ACC112 (cell line): ENCODE data around the gene TXNRD1.
"Not testable (repeated sequence)": the region's sequence is repeated elsewhere in the genome, so short reads cannot be mapped to it uniquely, and the experiment has no call there.

ENCODE experiments used
- H2AFZ ChIP-seq: fragments of 200-600 bp; sonication (generic); one replicate; pipeline ENCODE4 v1.6.0; 2017; ENCODE audit warnings: antibody characterized with exemption, low read length; ENCODE audit not compliant: unreplicated experiment
- H3K27ac ChIP-seq: fragments of 200-600 bp; sonication (generic); 2 replicates; pipeline ENCODE4 v1.5.1; 2014; ENCODE audit warnings: low read depth, mild to moderate bottlenecking, antibody characterized with exemption, low read length, moderate library complexity
- H3K27me3 ChIP-seq: fragments of 200-600 bp; sonication (generic); 2 replicates; pipeline ENCODE4 v1.6.1; 2014; ENCODE audit warnings: mild to moderate bottlenecking, antibody characterized with exemption, low read length, moderate library complexity, mixed read lengths; ENCODE audit not compliant: insufficient read depth
- H3K36me3 ChIP-seq: fragments of 200-600 bp; sonication (generic); 2 replicates; pipeline ENCODE4 v1.6.1; 2016; ENCODE audit warnings: mild to moderate bottlenecking, antibody characterized with exemption, low read length, moderate library complexity, mixed read lengths; ENCODE audit not compliant: insufficient read depth
- H3K4me1 ChIP-seq: fragments of 200-600 bp; sonication (generic); one replicate; pipeline ENCODE4 v1.6.1; 2016; ENCODE audit warnings: low read length, mixed read lengths; ENCODE audit not compliant: insufficient read depth, unreplicated experiment, control insufficient read depth
- H3K4me3 ChIP-seq: fragments of 200-600 bp; sonication (generic); 2 replicates; pipeline ENCODE4 v1.5.1; 2014; ENCODE audit warnings: mild to moderate bottlenecking, low read depth, low read length
- H3K79me2 ChIP-seq: fragments of 200-600 bp; sonication (generic); one replicate; pipeline ENCODE4 v1.6.0; 2016; ENCODE audit warnings: low read length; ENCODE audit not compliant: control insufficient read depth, unreplicated experiment, insufficient read depth

Gene TXNRD1

DNA sequence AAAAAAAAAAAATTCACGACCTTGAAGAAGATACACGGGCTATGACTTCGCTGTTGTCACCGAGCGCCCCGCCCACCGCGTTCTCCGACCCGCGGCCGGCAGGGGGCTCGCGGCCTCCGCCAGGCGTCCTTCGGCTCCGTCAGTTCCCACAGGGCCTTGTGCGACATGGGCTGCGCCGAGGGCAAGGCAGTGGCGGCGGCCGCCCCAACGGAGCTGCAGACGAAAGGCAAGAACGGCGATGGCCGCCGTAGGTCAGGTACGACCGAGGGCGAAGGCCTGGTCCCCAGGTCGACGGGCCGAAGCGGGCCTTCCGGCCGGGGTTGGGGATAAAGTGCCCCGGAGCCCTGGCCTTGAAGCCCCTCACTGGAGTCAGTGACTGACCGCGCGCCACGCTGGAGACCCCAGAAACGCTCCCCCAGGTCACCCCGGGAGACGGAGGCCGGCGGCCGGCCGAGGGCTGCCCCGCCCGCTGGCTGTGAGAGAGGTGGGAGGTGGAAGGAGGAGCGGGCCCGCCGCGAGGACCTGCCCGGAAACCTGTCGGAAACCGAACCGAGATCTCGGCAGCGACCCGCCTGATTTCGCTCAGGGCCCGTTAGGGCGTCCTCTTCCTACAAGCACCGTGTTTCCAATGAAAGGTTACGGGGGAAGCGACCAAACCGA is at the start of gene TXNRD1:
TSS of gene TXNRD1 (plus strand) at position 142 of the 660 bp plus-strand sequence. CDS start at position 166, 24 bp downstream.
- H3K27me3 ChIP-seq = no peaks in the 10 kb centered on the region
- H3K4me3 ChIP-seq = peak within 1 kb of the TSS; percentile 78
- H3K4me1 ChIP-seq = peaks cover 22% of the 10 kb centered on the region
- H3K36me3 ChIP-seq = no peaks in the 10 kb centered on the region
- peak within 1 kb of the TSS; percentile 25 for H3K27ac ChIP-seq
- H3K79me2 ChIP-seq = peaks cover 12% of the 10 kb centered on the region
- peak within 1 kb of the TSS; percentile 57 for H2AFZ ChIP-seq

DNA sequence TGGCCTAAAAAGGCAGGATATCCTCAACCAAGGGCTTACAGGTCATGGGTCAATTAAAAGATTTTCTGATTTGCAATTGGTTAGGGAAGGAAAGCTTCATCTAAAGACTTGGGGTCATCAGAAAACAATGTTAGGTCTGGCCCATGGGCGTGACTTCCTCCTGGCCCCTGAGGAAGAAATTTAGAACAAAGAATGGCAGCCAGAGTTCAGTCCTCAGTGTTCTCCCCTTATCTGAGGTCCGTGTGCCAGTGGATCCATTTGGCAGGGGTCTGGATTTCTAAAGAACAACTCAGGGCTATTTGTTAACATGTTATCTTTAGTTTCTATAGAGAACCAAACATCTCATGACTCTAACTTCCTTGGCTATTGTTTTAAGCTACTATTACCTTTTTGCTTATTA is 49.8 kb upstream of the TXNRD1 start:
- no peaks in the 10 kb centered on the region for H3K79me2 ChIP-seq
- H3K27ac ChIP-seq = no peak overlapping the region
- H3K36me3 ChIP-seq = no peaks in the 10 kb centered on the region
- H2AFZ ChIP-seq = no peak overlapping the region
- H3K4me1 ChIP-seq = no peaks in the 10 kb centered on the region
- H3K4me3 ChIP-seq = no peak overlapping the region
- H3K27me3 ChIP-seq = no peaks in the 10 kb centered on the region

DNA sequence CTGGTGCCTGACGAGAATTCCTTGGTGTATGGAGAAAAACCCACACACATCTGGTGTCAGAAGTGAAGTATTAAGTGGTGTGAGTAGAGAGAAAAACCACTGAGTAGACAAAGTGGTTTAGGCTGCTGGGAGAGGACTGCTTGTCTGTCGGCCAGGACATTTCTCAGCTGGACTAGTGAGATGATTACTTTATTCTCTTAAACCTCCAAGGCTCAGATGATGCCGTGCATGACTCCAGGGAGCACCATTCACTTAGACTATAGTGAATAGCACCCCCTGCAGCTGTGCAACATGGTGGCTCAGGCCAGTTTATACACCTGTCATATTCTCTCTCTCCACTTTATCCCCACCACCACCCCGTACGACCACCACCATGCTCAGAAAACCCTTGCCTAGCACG is 49.1 kb upstream of the TXNRD1 start:
- Histone ChIP-seq H3K36me3 (no peaks in the 10 kb centered on the region), H2AFZ (no peak overlapping the region), H3K4me1 (no peaks in the 10 kb centered on the region), H3K27me3 (no peaks in the 10 kb centered on the region), H3K4me3 (no peak overlapping the region), H3K27ac (no peak overlapping the region), H3K79me2 (no peaks in the 10 kb centered on the region)

DNA sequence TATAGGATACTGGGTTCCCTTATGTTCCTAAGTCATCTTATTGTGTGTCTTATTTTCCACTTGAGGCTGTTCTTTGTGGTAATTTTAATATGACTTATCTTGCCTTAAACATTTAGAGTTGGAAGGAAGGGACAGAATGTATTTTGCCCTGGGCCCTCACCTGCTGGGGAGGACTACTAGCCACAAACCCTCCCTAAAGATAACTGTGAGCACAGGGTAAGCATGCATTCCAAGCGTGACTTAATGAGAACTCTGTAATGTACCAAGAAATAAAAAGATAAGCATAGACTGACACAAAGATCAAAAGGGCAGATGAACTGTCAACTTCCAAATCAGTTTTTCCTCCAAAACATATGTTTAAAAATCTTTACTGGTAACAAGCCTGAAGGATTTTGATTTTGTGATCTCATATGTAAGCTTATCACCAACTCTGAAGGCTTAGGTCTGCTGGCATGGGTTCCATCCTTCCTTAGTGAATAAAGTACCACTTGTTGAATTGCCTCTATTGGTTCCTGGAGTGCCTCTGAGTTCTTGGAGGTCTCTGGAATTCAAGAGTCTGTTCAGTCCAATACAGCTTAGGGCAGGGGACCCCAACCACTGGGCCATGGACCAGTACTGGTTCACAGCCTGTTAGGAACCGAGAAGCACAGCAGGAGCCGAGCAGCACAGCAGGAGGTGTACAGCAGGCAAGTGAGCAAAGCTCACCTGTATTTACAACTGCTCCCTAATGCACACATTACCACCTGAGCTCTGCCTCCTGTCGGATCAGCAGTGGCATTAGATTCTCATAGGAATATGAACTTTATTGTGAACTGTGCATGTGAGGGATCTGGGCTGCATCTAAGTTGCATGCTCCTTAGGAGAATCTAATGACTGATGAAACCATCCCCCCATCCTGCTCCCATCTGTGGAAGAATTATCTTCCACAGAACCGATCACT is 47.8 kb upstream of the TXNRD1 start:
- Histone ChIP-seq H3K36me3 (no peaks in the 10 kb centered on the region), H3K27me3 (no peaks in the 10 kb centered on the region), H3K4me1 (no peaks in the 10 kb centered on the region), H3K79me2 (no peaks in the 10 kb centered on the region), H3K27ac (no peak overlapping the region), H2AFZ (no peak overlapping the region), H3K4me3 (no peak overlapping the region)

DNA sequence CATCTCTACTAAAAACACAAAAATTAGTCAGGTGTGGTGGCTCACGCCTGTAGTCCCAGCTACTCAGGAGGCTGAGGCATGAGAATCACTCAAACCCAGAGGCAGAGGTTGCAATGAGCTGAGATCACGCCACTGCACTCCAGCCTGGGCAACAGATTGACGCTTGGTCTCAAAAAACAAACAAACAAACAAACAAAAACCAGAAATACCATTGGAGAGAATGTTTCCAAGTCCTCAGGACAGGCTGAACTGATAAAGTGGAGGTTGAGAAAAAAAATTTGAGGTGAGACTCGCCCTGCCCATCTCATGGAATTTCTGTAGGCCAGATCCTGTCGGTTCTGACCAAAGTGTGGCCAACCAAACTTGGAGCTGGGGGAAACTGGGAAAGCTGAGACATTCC is 47.0 kb upstream of the TXNRD1 start:
- Histone ChIP-seq H3K36me3 (no peaks in the 10 kb centered on the region), H3K4me1 (no peaks in the 10 kb centered on the region), H3K4me3 (no peak overlapping the region), H3K27ac (no peak overlapping the region), H3K79me2 (no peaks in the 10 kb centered on the region), H3K27me3 (no peaks in the 10 kb centered on the region), H2AFZ (no peak overlapping the region)

DNA sequence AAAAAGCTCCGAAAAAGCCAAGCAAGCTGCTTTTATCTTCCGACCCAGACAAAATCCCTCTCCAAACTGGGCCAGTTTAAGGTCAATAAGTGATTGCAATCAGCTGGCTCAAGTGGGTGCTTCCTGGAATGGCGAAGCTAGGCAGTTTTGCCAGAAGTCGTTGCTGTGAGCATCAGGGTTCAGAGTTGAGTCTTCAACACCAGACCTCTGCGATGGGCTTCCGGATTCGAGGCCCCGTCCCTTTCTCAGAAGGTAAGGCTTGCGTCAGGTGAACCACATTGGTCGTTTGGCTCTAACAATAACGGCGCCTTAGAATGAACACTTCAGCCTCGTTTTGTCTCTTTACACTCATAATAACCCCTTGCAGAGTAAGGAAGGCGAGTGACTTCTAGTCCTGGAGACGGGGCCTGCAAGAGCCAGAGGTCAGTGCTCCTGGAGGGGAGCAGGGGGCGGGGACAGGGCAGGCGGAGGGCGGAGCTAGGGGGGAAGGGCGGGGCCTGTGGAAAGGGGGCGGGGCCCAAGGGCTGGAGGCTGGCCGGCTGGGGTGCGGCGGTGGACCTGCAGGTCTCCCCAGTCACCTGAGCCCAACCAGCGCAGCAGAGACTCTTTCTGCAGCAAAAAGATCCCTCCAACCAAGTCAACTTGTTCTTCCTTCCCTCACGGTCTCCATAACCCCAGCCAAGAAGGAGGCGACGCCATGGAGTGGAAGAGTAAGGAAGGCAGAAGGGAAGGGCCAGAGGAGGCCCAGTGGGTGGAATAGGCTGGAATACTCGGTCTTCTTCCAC is 43.6 kb upstream of the TXNRD1 start:
- no peak overlapping the region for H3K4me3 ChIP-seq
- no peaks in the 10 kb centered on the region for H3K36me3 ChIP-seq
- H3K27ac ChIP-seq = no peak overlapping the region
- H2AFZ ChIP-seq = no peak overlapping the region
- no peaks in the 10 kb centered on the region for H3K79me2 ChIP-seq
- H3K4me1 ChIP-seq = peaks cover 5% of the 10 kb centered on the region
- no peaks in the 10 kb centered on the region for H3K27me3 ChIP-seq

DNA sequence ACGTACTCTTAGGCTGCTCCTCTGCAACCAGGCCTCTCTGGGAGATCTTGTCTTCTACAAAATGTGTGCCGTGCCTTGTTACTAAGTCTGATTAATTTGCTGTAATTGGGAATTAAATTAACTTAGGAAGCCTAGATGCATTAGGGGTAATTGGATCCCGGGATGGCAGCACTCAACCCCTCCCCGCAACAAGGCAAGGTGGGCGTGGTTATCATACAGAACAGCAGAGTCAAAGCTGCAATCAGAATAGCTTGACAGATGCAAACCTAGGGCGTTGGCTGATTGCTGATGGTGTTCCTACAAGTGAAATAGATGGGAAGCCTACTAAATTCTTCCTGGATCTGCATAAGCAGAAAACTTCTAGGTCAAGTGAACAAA is 43.0 kb upstream of the TXNRD1 start:
- no peak overlapping the region for H3K27ac ChIP-seq
- no peaks in the 10 kb centered on the region for H3K36me3 ChIP-seq
- peaks cover 9% of the 10 kb centered on the region for H3K4me1 ChIP-seq
- no peak overlapping the region for H2AFZ ChIP-seq
- H3K4me3 ChIP-seq = no peak overlapping the region
- H3K79me2 ChIP-seq = no peaks in the 10 kb centered on the region
- H3K27me3 ChIP-seq = no peaks in the 10 kb centered on the region

DNA sequence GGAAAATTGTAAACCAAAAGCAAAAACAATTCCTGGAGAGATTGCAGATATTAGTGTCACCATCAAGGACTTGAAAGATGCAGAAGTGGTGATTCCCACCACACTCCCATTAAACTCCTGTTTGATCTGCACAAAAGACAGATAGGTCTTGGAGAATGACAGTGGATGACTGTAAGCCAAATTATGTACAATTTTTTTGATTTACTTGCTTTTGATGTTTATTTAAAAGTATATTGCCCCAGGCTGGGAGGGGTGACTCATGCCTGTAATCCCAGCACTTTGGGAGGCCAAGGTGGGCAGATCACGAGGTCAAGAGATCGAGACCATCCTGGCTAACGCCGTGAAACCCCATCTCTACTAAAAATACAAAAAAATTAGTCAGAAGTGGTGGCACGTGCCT is 41.8 kb upstream of the TXNRD1 start:
- H3K4me1 ChIP-seq = peaks cover 21% of the 10 kb centered on the region
- not testable (repeated sequence) for H3K36me3 ChIP-seq, H2AFZ ChIP-seq, H3K4me3 ChIP-seq, H3K27ac ChIP-seq, H3K79me2 ChIP-seq, H3K27me3 ChIP-seq

DNA sequence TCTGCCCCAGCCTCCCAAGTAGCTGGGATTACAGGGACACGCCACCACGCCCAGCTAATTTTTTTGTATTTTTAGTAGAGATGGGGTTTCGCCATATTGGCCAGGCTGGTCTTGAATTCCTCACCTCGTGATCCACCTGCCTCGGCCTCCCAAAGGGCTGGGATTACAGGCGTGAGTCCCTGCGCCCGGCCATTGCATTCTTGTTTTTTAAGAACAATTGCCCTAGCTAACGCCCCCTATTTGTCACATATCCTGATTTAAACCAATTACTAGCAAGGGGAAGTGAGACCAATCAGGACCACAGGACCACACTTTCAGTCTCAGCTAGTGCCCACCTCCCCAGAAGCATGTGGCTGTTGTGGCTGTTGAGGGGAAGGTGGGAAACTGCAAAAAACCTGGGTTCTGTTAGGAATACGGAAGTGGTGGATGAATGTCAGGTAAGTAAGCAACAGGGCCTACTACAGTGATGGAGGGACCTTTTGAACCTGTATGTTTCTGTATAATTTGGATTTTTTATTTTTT is 39.8 kb upstream of the TXNRD1 start:
- Histone ChIP-seq H2AFZ (no peak overlapping the region), H3K79me2 (no peaks in the 10 kb centered on the region), H3K4me3 (no peak overlapping the region), H3K36me3 (no peaks in the 10 kb centered on the region), H3K27me3 (no peaks in the 10 kb centered on the region), H3K27ac (no peak overlapping the region), H3K4me1 (peaks cover 23% of the 10 kb centered on the region)

DNA sequence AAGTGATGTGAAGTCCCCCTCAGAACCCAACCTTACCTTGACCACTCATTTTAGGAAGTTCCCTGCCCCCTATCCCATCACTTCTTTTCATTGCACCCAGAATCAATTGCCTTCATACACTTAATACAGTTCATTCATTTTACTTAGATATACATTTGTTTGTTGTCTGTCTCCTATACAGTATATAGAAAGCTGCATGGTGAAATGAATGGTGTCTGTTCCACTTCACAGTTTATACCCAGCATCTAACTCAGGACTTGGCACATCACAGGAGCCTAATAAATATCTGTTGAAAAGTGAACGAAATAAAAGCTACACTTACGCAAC is 38.3 kb upstream of the TXNRD1 start:
- no peaks in the 10 kb centered on the region for H3K27me3 ChIP-seq
- H3K79me2 ChIP-seq = no peaks in the 10 kb centered on the region
- H3K36me3 ChIP-seq = no peaks in the 10 kb centered on the region
- peak overlapping the region; percentile 91 for H3K27ac ChIP-seq
- peak overlapping the region; percentile 15; the same call in 1 of the 2 replicates for H3K4me3 ChIP-seq
- peaks cover 37% of the 10 kb centered on the region for H3K4me1 ChIP-seq
- peak overlapping the region; percentile 29 for H2AFZ ChIP-seq
